Hair follicular keratinocyte (primary cell): ENCODE measurements around the gene XPNPEP3. TPM values are rescaled to one million over a fixed set of nuclear protein-coding genes. Genes with fewer than 3 reads are reported as not detected.

Source experiments
- total RNA-seq: library from RNA; depleted of rRNA; stranded (reverse); fragments of >200 nt; gene quantifications from 2 replicates; pipeline ENCODE4 v1.2.3, GENCODE V29; 2015

XPNPEP3 gene
- 6.0 and 6.2 TPM in 2 replicates for total RNA-seq

GRCh38 chr22:40856513-40857308 is at the start of gene XPNPEP3, which contains the start of gene ST13:
Gene XPNPEP3, plus strand, starts transcription at chr22:40857148. Its CDS starts 34 bp downstream, at chr22:40857182.
Gene ST13, minus strand, starts transcription at chr22:40856639. Its CDS starts 99 bp downstream, at chr22:40856540.

GRCh38 chr22:40818747-40819598 is 38.0 kb upstream of the XPNPEP3 start, which contains the start of gene SLC25A17:
Gene SLC25A17, minus strand, starts transcription at chr22:40819346. Its CDS starts 98 bp downstream, at chr22:40819248.

GRCh38 chr22:40862013-40862412 is 5.1 kb downstream of the XPNPEP3 start, which contains the start of gene DNAJB7:
Gene DNAJB7, minus strand, starts transcription at chr22:40862113. Its CDS starts 119 bp downstream, at chr22:40861994.

GRCh38 chr22:40950962-40951794 is 94.2 kb downstream of the XPNPEP3 start, which contains the start of gene RBX1:
Gene RBX1, plus strand, starts transcription at chr22:40951378. Its CDS starts 21 bp downstream, at chr22:40951399.

Other genes starting within 250 kb of the XPNPEP3 start
- gene MRTFA, start 220.4 kb upstream of the XPNPEP3 start, total RNA-seq = 31.8 and 33.5 TPM in 2 replicates
- gene MCHR1, start 177.7 kb upstream of the XPNPEP3 start, total RNA-seq = 0.68 and 3.2 TPM in 2 replicates
- gene SLC25A17, start 37.8 kb upstream of the XPNPEP3 start, total RNA-seq = 23.3 and 28.1 TPM in 2 replicates
- 111 and 118 TPM in 2 replicates for gene ST13, start 509 bp upstream of the XPNPEP3 start, total RNA-seq
- gene DNAJB7, start 5.0 kb downstream of the XPNPEP3 start, total RNA-seq = not detected in 2 replicates
- 70.7 and 93.3 TPM in 2 replicates for gene RBX1, start 94.2 kb downstream of the XPNPEP3 start, total RNA-seq
- gene EP300, start 235.4 kb downstream of the XPNPEP3 start, total RNA-seq = 18.9 and 25.8 TPM in 2 replicates